PC-3 (cell line): ENCODE measurements around the gene TMEM11.

Source experiments
- CTCF ChIP-seq: fragments of 300-600 bp; sonication (generic); conservative IDR thresholded peaks from 2 replicates; pipeline ENCODE4 v1.5.1; 2017; ENCODE audit warnings: antibody characterized with exemption, low read depth, mild to moderate bottlenecking, low read length
- EZH2 ChIP-seq: fragments of 300-600 bp; sonication (generic); IDR thresholded peaks from one replicate; pipeline ENCODE4 v1.6.1; 2017; ENCODE audit warnings: antibody characterized with exemption, mild to moderate bottlenecking, low read length; ENCODE audit not compliant: unreplicated experiment

- TF ChIP-seq CTCF (no peak), EZH2 (no peak)
These were observed 43.2 kb downstream of the TMEM11 start for GRCh38 chr17:21170809-21171208.
